K562 (cell line): Measurements from ENCODE around the gene SMCO1. TPM values are rescaled to one million over a fixed set of nuclear protein-coding genes. Genes with fewer than 3 reads are reported as not detected.

Source experiments
- BACH1 ChIP-seq: fragments of 200-800 bp; sonication (Bioruptor generic); IDR thresholded peaks from 2 replicates; pipeline ENCODE4 v1.6.1; 2016; ENCODE audit warnings: missing genetic modification characterization, missing compliant biosample characterization
- CBX1 ChIP-seq: sonication (generic); IDR thresholded peaks from 2 replicates; pipeline ENCODE4 v1.6.1; 2016; ENCODE audit warnings: antibody characterized with exemption, low read depth, mild to moderate bottlenecking
- CCNT2 ChIP-seq: IDR thresholded peaks from 2 replicates; pipeline ENCODE4 v1.6.1; 2011; ENCODE audit warnings: borderline replicate concordance, low read depth, mild to moderate bottlenecking, moderate library complexity, mixed read lengths, low read length; ENCODE audit not compliant: insufficient read length; ENCODE audit errors: extremely low read depth
- EP400 ChIP-seq: fragments of 450-650 bp; IDR thresholded peaks from 2 replicates; pipeline ENCODE4 v1.6.1; 2017; ENCODE audit warnings: antibody characterized with exemption, mild to moderate bottlenecking, moderate library complexity
- FOS ChIP-seq: IDR thresholded peaks from 3 replicates; pipeline ENCODE4 v1.6.1; 2011; ENCODE audit not compliant: insufficient read length; ENCODE audit errors: extremely low read depth
- FOXP1 ChIP-seq: sonication (generic); formaldehyde crosslinking; IDR thresholded peaks from 2 replicates; pipeline ENCODE4 v1.8.0; 2022; ENCODE audit warnings: mild to moderate bottlenecking, missing genetic modification reagents
- HEY1 ChIP-seq: fragments of 250-450 bp; sonication (Bioruptor Pico); IDR thresholded peaks from 2 replicates; pipeline ENCODE4 v1.5.0; 2020; ENCODE audit warnings: mild to moderate bottlenecking, moderate library complexity, borderline replicate concordance
- HMG20B ChIP-seq: fragments of 250-450 bp; sonication (Bioruptor Pico); IDR thresholded peaks from 2 replicates; pipeline ENCODE4 v1.5.0; 2021; ENCODE audit warnings: mild to moderate bottlenecking
- HMGN3 ChIP-seq: IDR thresholded peaks from 2 replicates; pipeline ENCODE4 v1.6.1; 2011; ENCODE audit warnings: borderline replicate concordance, low read depth, mild to moderate bottlenecking, mixed read lengths, low read length; ENCODE audit not compliant: insufficient read length; ENCODE audit errors: extremely low read depth
- JUNB ChIP-seq: fragments of 450-650 bp; formaldehyde crosslinking; conservative IDR thresholded peaks from 2 replicates; pipeline ENCODE4 v1.4.0; 2020; ENCODE audit warnings: mild to moderate bottlenecking
- MAZ ChIP-seq, 2 experiments: fragments of 450-650 bp in 1 of 2; sonication (generic) in 1 of 2; formaldehyde crosslinking; IDR thresholded peaks in 1 of 2; conservative IDR thresholded peaks in 1 of 2; 2 replicates each; pipeline versions ENCODE4 v1.4.0 to v1.5.0; 2020; ENCODE audit warnings: mild to moderate bottlenecking in 1 of 2, missing genetic modification reagents in 1 of 2
- NR1H2 ChIP-seq: sonication (generic); formaldehyde crosslinking; IDR thresholded peaks from 2 replicates; pipeline ENCODE4 v1.4.0; 2020; ENCODE audit warnings: mild to moderate bottlenecking, missing genetic modification reagents
- RAD21 ChIP-seq, 2 experiments: fragments of 250-450 bp in 1 of 2; fragments of 450-650 bp in 1 of 2; sonication (Bioruptor Pico) in 1 of 2; formaldehyde crosslinking in 1 of 2; IDR thresholded peaks in 1 of 2; conservative IDR thresholded peaks in 1 of 2; 2 replicates each; pipeline versions ENCODE4 v1.4.0 to v1.8.0; 2020 to 2022; ENCODE audit warnings: mild to moderate bottlenecking in 2 of 2, moderate library complexity in 1 of 2
- SRF ChIP-seq, 2 experiments: fragments of 250-450, 450-650 bp in 1 of 2; sonication (Bioruptor Pico) in 1 of 2; sonication (generic) in 1 of 2; formaldehyde crosslinking; IDR thresholded peaks; 2 replicates each; pipeline versions ENCODE4 v1.5.0 to v1.5.1; 2020 to 2022; ENCODE audit warnings: mild to moderate bottlenecking in 1 of 2, missing genetic modification reagents in 1 of 2
- TOE1 ChIP-seq, 2 experiments: fragments of 450-650 bp in 1 of 2; sonication (generic) in 1 of 2; formaldehyde crosslinking in 1 of 2; IDR thresholded peaks; 2 replicates each; pipeline versions ENCODE4 v1.7.1 to v1.8.0; 2016 to 2022; ENCODE audit warnings: borderline replicate concordance in 2 of 2, mild to moderate bottlenecking in 2 of 2, antibody characterized with exemption in 1 of 2, inconsistent platforms in 1 of 2, low read depth in 1 of 2, missing genetic modification reagents in 1 of 2, moderate library complexity in 1 of 2
- TRIM24 ChIP-seq, 2 experiments: fragments of 450-650 bp; IDR thresholded peaks; 2 replicates each; pipeline ENCODE4 v1.6.1; 2016
- ZNF143 ChIP-seq: sonication (generic); formaldehyde crosslinking; IDR thresholded peaks from 2 replicates; pipeline ENCODE4 v1.9.0; 2022; ENCODE audit warnings: mild to moderate bottlenecking, missing genetic modification reagents
- ZNF668 ChIP-seq: fragments of 250-450 bp; sonication (Bioruptor Pico); IDR thresholded peaks from 2 replicates; pipeline ENCODE4 v1.8.0; 2022; ENCODE audit warnings: mild to moderate bottlenecking, inconsistent platforms
- ZNF77 ChIP-seq: fragments of 250-450 bp; sonication (Bioruptor Pico); IDR thresholded peaks from 2 replicates; pipeline ENCODE4 v1.5.0; 2020
- polyA plus RNA-seq, 8 experiments: library from polyadenylated mRNA; depleted of rRNA in 4 of 8; stranded (reverse) in 5 of 8; unstranded in 3 of 8; fragments of >200 nt; fragmentation: Nextera tagmentation in 2 of 8; fragmentation: Illumina TruSeq in 1 of 8; extraction: Ambion mirVana in 2 of 8; extraction: Trizol in 1 of 8; gene quantifications; 2 replicates each; pipeline versions ENCODE4 v1.2.1 to v1.2.3, GENCODE V29; 2011 to 2014; ENCODE audit warnings: inconsistent platforms in 1 of 8, missing spikeins in 1 of 8
- total RNA-seq, 7 experiments: library from RNA; depleted of rRNA in 6 of 7; stranded (reverse); fragments of >200 nt in 6 of 7; fragmentation: Illumina TruSeq in 2 of 7; extraction: Trizol in 2 of 7; gene quantifications; 2 replicates each; pipeline versions ENCODE4 v1.2.1 to v1.2.3, GENCODE V29; 2011 to 2021; ENCODE audit warnings: low replicate concordance in 1 of 7
- TF ChIP-seq, protein P1 (sequence below): IDR thresholded peaks from 2 replicates; pipeline ENCODE4 v1.6.1; 2011; ENCODE audit warnings: borderline replicate concordance, low read depth, mild to moderate bottlenecking, moderate library complexity, low read length; ENCODE audit not compliant: insufficient read depth, poor library complexity, severe bottlenecking
- TF ChIP-seq, protein P2 (sequence below): fragments of 450-650 bp; formaldehyde crosslinking; IDR thresholded peaks from 2 replicates; pipeline ENCODE4 v1.4.0; 2020; ENCODE audit warnings: mild to moderate bottlenecking, moderate library complexity
- TF ChIP-seq, protein P3 (sequence below), 3 experiments: IDR thresholded peaks in 2 of 3; conservative IDR thresholded peaks in 1 of 3; 2 replicates each; pipeline ENCODE4 v1.5.1; 2011 to 2012; ENCODE audit warnings: low read length in 3 of 3, mild to moderate bottlenecking in 3 of 3, control low read depth in 2 of 3, improper control_type of control experiment in 1 of 3, inconsistent platforms in 1 of 3, low read depth in 1 of 3, mixed read lengths in 1 of 3, moderate library complexity in 1 of 3; ENCODE audit not compliant: insufficient read depth in 2 of 3

Gene SMCO1
- total and polyA plus RNA-seq, 9 of the 15 experiments (the other 6 are each of a cell fraction or from before 2014, with no cell fraction given) = 0.05 to 0.35 (median 0.12) TPM; not detected in 5

DNA sequence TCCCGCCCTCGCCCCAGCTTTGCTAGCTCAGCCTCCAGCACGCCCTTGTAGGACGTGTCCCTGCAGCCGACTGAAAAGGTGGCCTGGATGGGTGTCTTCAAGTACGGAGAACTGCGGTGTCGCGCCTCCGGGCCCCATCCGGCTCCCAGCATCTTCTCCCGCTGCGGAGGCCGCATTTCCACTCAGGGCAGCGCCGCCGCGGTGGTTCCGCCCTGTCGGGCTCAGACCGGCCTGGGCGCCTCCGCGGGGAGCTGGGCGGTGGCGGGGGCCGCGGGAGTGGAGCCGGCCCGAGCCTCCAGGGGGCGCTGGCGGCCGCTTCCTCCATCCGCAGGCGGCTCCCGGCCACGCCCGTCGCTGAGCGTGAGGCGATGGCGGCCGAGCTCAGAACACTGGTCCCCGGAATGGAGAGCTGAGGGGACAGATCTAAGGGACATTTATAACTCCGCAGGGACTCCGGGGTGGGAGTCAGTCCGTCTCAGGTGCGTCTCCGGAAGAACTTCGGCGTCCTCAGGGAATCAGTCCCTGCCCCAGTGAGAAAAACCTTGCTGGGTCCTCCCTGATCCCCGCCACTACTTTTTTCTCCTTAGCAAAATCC lies 13.6 kb upstream of the SMCO1 start (continued):
- TF ChIP-seq HMG20B (CRISPR knock-in tag) = no peak
- TF ChIP-seq, protein P1, sequence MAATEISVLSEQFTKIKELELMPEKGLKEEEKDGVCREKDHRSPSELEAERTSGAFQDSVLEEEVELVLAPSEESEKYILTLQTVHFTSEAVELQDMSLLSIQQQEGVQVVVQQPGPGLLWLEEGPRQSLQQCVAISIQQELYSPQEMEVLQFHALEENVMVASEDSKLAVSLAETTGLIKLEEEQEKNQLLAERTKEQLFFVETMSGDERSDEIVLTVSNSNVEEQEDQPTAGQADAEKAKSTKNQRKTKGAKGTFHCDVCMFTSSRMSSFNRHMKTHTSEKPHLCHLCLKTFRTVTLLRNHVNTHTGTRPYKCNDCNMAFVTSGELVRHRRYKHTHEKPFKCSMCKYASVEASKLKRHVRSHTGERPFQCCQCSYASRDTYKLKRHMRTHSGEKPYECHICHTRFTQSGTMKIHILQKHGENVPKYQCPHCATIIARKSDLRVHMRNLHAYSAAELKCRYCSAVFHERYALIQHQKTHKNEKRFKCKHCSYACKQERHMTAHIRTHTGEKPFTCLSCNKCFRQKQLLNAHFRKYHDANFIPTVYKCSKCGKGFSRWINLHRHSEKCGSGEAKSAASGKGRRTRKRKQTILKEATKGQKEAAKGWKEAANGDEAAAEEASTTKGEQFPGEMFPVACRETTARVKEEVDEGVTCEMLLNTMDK = peak; percentile 84
- peak in 1 of 2 experiments; percentile 63; a peak in 1 of 4 replicates for TF ChIP-seq SRF (CRISPR knock-in tag; IDR thresholded peaks at IDR 0.05)
- no peak; the same call in 1 of the 2 replicates for TF ChIP-seq TOE1 (IDR thresholded peaks at IDR 0.05; ENCODE audit: borderline replicate concordance)
- no peak for TF ChIP-seq TOE1 (CRISPR knock-in tag; IDR thresholded peaks at IDR 0.05; ENCODE audit: borderline replicate concordance, low read depth)
- TF ChIP-seq BACH1 = no peak
- TF ChIP-seq, protein P2, sequence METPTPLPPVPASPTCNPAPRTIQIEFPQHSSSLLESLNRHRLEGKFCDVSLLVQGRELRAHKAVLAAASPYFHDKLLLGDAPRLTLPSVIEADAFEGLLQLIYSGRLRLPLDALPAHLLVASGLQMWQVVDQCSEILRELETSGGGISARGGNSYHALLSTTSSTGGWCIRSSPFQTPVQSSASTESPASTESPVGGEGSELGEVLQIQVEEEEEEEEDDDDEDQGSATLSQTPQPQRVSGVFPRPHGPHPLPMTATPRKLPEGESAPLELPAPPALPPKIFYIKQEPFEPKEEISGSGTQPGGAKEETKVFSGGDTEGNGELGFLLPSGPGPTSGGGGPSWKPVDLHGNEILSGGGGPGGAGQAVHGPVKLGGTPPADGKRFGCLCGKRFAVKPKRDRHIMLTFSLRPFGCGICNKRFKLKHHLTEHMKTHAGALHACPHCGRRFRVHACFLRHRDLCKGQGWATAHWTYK (CRISPR knock-in tag) = peak; percentile 67; the same call in 1 of the 2 replicates
- peak; percentile 72 for TF ChIP-seq HMGN3
- peak; percentile 77 to 79 for TF ChIP-seq RAD21 (CRISPR knock-in tag; conservative IDR thresholded peaks at IDR 0.05 in 1 of 2, IDR thresholded peaks at IDR 0.05 in 1 of 2)
- peak; percentile 61 to 65; a peak in 3 of 4 replicates for TF ChIP-seq MAZ (CRISPR knock-in tag; conservative IDR thresholded peaks at IDR 0.05 in 1 of 2, IDR thresholded peaks at IDR 0.05 in 1 of 2)
- no peak for TF ChIP-seq ZNF143 (CRISPR knock-in tag)
- no peak for TF ChIP-seq NR1H2 (CRISPR knock-in tag)
- no peak for TF ChIP-seq FOS
- peak; percentile 77 for TF ChIP-seq CCNT2
- peak; percentile 42; the same call in 1 of the 2 replicates for TF ChIP-seq FOXP1 (CRISPR knock-in tag)
- TF ChIP-seq CBX1 = 0 out of 2 replicates have a peak, but pooled peaks have one; percentile 33
- no peak for TF ChIP-seq TRIM24 (IDR thresholded peaks at IDR 0.05)
- TF ChIP-seq, protein P3, sequence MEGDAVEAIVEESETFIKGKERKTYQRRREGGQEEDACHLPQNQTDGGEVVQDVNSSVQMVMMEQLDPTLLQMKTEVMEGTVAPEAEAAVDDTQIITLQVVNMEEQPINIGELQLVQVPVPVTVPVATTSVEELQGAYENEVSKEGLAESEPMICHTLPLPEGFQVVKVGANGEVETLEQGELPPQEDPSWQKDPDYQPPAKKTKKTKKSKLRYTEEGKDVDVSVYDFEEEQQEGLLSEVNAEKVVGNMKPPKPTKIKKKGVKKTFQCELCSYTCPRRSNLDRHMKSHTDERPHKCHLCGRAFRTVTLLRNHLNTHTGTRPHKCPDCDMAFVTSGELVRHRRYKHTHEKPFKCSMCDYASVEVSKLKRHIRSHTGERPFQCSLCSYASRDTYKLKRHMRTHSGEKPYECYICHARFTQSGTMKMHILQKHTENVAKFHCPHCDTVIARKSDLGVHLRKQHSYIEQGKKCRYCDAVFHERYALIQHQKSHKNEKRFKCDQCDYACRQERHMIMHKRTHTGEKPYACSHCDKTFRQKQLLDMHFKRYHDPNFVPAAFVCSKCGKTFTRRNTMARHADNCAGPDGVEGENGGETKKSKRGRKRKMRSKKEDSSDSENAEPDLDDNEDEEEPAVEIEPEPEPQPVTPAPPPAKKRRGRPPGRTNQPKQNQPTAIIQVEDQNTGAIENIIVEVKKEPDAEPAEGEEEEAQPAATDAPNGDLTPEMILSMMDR (IDR thresholded peaks at IDR 0.05 in 2 of 3, conservative IDR thresholded peaks at IDR 0.05 in 1 of 3; ENCODE audit: insufficient read depth in 2 of 3, low read depth in 1 of 3, low read length in 3 of 3) = peak; percentile 81 to 87 (median 84)
- no peak for TF ChIP-seq JUNB
- 0 out of 2 replicates have a peak, but pooled peaks have one; percentile 53 for TF ChIP-seq EP400
- no peak for TF ChIP-seq HEY1 (CRISPR knock-in tag)
- TF ChIP-seq ZNF668 (CRISPR knock-in tag) = no peak
- TF ChIP-seq ZNF77 (CRISPR knock-in tag) = no peak
